Hematopoietic multipotent progenitor cell treated with erythropoietin and hydrocortisone succinate and interleukin-3 and kit ligand, for 8 days (in vitro differentiated cells): Measurements from ENCODE around the gene LITAF.
"Not testable (repeated sequence)": the region's sequence is repeated elsewhere in the genome, so short reads cannot be mapped to it uniquely, and the experiment has no call there.

Experiments
- DNase-seq: peaks from one replicate; pipeline ENCODE4 v3.0.0-alpha.2; 2015

LITAF gene

DNA sequence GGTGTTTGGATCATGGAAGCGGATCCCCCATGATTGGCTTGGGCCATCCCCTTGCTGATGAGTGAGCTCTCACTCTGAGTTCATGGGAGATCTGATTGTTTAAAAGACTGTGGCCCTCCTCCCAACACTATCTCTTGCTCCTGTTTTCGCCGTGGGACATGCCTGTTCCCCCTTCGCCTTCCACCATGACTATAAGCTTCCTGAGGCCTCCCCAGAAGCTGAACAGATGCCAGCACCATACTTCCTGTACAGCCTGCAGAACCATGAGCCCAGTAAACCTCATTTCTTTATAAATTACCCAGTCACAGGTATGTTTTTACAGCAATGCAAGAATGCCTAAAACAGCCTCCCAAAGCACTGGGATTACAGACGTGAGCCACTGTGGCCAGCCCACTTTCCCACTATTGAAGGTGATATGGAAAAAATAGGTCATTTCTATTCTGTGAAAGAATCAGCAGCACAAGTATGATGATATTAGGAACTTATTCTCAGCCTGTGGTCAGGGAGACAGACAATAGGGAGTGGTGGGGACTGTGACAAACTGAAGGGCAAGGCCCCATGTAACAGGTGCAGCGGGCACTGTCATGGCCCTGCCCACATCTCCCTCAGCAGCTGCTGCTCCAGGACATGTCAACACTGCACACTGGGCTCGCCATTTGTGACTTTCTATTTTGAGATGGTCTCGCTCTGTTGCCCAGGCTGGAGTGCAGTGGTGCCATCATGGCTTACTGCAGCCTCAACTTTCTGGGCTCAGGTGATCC is 33.7 kb upstream of the LITAF start:
- no peak for DNase-seq

DNA sequence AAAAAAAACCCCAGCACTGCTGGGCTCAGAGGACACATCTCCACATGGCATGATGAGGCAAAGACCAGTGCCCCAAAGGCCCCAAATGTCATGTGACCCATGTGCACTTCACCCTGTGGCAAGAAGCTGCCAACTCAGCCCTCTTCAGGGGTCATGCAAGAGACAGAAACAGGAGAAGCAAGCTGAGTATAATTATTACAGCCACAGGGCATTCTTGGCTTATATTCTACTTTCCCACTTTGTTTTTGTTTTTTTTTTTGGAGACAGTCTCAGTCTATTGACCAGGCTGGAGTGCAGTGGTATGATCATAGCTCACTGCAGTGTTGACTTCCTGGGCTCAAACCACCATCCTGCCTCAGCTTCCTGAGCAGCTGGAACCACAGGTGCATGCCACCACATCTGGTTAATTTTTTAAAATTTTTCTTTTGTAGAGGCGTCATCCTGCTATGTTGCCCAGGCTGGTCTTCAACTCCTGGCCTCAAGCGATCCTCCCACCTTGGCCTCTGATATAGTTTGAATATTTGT is 32.7 kb upstream of the LITAF start:
- peak; percentile 73 for DNase-seq

DNA sequence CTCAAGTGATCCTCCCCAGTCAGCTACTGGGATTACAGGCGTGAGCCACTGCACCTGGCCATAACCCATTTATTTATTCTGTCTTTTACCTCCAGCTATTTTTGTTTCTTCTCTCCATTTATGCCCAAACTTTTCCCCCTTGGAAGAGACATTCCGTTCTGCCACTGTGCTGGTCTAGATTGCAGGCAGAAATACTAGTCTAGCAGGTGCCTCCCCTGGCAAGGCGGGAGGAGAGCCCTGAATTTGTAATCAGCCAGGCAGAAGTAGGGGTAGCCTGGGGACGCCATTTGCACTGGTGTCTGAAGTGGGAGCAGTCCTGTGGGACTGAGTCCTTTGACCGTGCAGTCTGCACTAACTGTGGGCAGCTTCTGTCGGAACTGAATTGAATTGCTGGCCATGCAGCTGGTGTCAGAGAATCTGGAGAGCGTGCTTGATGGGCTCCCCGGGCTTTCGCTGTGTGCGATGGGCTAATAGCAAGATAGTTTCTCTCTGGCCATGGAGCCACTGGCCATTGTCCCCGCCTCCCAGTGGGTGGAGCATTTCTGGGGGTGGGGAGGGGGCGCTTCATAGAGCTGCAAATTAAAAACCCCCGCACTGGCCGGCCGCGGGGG is 31.5 kb upstream of the LITAF start:
- no peak for DNase-seq

DNA sequence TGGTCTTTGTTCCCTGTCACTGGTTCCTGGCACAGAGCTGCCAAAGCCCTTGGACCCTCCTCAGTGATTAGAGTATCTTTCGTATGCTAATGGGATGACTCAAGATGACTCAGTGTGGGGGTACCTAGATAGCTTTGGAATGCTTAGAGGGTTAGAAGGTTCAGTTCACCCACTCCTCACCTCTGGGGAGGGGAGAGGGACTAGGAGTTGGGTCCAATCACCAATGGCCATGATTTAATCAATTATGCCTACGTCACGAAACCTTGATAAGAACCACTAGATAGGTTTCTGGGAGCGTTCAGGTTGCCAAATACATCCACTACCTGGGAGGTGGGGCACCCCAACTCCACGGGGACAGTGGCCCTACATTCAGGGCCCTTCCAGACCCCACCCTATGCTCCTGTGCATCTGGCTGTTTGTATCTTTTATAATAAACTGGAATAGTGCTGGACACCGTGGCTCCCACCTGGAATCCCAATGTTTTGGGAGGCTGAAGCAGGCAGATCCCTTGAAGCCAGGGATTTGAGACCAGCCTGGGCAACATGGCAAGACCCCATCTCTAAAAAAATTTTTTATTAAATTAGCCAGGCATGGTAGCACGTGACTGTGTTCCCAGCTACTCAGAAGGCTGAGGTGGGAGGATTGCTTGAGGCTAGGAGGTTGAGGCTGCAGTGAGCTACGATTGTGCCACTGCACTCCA is 29.2 kb upstream of the LITAF start:
- peak; percentile 75 for DNase-seq

DNA sequence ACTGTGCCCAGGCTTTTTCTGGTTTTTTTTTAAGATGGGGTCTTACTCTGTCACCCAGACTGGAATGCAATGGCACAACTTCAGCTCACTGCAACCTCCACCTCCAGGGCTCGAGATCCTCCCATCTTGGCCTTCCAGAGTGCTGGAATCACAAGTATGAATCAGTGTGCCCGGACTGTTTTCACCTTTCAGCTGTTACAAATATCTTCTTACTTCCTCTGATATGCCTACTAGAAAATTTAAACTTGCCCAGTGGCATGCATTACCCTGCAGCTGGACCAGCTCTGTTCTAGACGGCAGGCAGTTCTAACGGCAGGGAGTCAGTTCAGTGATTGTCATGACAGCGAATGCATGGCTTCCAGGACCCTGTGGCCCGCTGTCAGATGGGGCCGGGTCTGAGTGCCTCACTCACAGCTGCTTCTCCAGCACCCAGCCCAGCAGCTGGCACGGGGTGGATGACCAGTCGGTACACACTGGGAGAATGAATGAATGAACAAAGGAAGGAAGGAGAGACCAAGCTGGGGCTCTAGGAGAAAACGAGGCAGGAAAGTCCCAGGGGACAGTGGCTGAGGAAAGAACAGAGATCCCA is 28.0 kb upstream of the LITAF start:
- DNase-seq, result no peak

DNA sequence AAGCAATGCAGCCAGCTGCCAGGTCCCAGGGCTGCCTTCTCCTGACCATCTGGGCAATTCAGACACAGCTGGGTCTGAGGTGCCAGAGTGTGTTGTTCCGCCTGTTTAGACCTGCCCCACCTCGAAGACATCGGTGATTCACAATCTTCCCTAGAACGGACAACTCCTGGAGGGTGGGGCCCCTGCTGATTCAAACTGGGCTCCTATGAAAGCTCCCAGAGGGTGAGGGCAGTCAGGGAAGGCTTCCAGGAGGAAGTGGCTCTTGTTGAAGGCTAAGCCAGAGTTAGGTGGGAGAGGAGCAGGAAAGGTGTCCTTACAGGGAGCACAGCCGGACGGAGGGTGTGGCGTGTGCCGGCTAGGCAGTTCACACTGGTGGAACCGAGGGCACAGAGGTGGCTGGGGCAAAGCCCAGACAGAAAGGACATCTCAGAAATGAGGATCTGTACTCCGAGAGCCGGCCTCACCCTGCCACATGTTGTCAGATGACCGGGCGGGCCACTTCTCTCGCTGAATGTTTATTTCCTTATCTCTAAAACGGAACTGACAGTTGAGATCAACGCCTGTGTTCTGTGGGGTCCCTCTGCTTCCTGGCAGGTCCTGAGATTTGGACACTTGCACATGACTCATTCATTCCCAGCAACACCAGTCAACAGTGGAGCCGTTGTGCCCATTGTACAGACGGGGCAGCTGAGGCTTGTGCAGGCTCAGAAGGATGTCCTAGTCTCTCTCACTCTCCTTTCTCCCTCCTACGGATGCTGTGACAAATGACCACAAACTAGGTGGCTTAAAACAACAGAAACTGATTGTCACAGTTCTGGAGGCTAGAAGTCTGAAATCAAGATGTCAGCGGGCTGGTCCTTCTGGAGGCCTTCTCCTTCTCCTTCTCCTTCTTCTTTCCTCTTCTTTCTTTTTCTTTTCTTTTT is 26.9 kb upstream of the LITAF start:
- DNase-seq, result peak; percentile 97

DNA sequence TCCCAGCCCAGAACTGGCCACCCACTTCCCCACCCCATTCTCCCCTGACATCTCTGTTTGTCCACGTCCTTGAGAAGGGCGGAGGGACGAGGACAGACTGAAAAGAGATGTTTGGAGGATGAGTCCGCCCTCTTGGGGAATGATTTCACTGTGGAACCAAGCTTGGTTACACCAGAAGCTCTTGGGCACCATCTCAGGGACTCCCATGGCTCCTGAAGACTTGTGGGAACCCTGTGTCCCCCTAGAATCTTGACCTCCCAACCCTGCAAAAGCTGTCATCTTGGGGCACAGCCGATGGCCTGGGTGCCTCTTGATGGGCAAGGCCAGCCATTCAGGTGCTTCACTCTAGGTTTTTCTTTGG is 25.9 kb upstream of the LITAF start:
- peak; percentile 40 for DNase-seq

DNA sequence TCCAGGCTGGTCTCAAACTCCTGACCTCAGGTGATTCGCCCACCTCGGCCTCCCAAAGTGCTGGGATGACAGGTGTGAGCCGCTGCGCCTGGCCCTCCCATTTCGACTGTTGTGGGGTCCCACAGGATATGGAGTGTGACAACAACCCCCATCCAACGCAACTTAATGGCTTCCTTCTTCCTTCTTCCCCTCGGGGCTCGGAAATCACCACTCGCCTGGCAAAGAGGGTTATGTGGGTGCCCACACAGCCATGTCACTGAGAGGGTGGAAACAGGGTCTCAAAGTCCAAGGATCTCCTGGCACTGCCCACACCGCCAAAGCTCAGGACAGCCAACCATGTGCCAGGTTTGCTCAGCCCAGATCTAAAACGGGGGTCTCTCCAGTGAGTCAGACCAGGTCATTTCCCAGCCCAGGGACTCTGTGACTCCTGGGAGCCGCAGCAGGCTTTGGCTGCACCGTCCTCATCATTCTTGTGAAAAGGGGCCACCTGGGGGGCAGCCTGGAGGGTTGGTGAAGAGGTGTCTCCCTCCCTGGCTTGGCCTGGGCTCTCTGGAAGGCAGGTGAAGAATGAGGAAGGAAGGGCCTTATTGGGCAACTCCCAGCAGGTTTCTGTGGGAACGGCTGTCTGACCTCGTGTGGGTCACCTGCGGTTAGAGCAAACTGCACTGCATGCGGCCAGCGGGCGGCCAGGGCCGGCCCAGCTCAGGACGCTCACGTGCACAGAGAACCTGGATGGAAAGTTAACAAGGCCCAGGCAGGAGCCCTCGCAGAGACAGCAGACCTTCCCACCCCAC is 25.3 kb upstream of the LITAF start:
- DNase-seq, result peak; percentile 38

DNA sequence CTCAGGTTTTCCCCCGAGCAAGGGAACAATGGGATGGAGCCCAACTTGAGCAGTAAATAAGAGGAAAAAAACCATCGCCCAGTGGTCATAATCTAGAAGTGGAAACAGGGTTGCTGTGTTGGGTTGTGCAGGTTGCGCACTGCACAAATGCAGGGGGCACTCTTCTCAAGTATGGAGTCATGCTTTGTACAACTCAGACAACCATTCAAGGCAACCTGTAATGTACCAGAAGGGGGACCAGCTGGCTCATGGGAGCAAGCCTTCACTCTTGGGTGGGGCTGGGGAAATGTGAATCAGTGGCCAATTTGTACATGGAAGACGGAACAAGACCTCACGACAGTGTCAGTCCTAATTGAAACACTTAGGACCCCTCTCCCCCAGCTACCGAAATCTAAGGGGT is 23.9 kb upstream of the LITAF start:
- DNase-seq, result peak; percentile 44

DNA sequence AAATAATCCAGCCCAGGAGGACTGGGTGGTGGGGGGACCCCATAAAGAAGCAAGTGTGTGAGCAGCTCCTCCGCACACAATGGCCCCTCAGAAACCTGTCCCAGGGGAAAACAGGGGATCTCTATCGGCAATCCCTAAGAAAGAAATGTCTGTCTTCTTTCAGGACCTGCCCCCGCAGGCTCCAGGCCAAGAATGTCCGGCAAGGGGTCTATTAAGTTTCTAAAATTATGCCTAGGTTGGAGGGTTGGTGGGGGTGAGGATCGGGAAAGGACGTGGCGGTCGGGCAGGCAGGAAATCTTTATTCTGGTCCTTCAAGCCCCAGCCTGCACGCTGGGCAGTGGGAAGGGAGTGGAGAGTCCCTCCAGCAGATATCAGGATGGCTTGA is 23.4 kb upstream of the LITAF start:
- no peak for DNase-seq

DNA sequence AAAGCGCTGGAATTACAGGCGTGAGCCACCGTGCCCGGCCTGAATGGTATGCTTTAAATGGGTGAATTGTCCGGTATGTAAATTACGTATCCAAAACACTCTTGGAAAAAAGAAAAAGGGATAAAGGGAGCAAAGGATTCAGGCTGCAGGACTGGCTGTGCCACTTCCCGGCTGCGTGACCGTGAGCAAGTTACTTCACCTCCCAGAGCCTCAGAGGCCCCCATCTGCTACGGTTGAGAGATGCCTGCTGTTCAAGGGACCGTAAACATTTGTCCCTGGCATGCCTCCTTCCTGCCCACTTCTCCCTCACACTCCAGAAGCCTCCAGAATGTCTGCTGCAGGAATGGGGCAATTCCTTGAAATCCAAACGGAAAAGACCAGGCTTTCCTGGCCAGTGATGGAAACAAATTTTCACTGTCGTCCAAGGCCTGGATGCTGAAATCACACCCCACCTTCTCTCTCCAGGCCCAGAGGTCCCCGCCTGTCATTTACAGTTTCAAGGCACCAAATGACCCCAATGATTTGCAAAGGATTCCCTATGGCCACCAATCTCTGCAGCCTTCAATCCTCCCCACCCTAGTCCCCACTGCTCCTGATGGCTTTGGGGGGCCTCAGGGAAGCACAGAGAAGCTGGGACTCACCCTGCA is 22.9 kb upstream of the LITAF start:
- DNase-seq, result no peak

DNA sequence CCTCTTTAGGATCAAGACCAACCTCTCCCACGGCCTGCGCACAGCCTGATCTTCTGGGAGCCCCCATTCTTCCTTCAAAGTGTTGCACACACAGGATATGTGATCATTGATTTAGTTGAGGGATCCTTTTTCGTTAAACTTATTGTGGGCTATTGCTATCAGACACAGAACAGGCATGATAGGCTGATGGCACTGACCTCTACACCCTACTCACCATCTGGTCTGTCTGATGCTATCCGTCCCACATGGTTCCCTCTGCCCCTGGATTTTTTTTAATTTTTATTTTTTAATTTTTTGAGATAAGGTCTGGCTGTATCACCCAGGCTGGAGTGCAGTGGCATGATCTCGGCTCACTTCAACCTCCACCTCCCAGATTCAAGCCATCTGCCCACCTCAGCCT is 19.2 kb upstream of the LITAF start:
- DNase-seq, result peak; percentile 83

DNA sequence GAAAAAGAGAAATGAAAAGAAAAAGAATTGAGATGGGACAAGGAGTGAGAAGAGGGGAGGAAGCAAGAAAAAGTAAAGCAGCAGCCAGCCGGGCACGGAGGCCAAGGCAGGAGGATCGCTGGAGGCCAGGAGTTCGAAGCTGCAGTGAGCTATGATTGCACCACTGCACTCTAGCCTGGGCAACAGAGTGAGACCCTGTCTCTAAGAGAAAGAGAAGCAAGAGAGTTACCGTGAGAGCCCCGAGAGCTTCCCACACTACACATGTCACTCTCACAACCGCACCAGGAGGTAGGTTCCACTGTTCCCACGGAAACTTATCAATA is 18.8 kb upstream of the LITAF start:
- no peak for DNase-seq

DNA sequence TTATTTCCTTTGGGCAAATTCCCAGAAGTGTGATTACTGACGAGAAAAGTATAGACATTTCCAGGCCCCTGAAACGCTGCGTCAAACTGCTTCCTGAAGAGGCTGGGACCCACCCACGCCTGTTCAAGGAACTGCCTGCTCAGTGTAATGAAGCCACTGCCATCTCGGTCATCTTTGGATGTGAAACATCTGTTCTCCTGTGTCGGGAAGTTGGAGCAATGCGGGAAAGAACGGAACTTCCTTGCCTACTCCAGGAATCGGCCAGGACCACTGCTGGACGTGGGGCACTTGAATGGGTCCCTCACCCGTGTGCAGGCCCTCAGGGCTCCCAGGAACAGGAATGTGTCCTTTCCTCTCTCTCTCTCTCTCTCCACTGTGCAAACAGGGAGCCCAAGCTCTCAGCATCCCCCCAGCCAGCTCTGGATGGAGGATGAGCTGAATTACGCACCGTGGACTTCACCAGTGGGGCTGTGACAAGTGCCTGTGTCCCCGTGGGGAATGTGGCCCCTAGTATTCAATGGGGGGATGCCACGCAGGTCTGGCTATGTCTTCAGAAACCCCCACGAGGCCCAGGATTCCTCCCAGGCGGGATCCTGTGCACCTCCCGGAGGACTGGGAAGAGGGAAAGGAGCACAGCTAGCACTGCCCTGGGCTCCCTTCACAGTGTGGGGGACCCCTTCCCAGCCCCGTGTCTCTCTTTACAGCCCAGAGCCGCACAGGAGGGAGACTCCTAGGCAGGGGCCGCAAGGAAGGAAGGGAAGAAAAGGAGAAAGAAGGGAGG is 18.3 kb upstream of the LITAF start:
- no peak for DNase-seq

DNA sequence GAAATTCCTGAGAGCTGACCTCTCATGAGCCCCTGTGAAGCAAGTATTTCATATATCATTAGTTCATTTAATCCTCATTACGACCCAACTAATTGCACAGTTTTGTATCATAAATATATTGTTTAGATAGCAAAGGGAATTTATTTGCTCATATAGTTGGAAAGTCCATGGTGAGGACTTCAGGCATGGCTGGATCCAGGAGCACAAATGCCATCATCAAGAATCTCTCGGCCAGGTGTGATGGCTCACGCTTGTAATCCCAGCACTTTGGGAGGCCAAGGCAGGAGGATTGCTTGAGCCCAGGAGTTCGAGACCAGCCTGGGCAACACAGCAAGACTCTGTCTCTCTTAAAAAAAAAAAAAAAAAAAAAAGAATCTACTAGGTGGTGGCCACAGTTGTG is 17.6 kb upstream of the LITAF start:
- DNase-seq, result not testable (repeated sequence)

DNA sequence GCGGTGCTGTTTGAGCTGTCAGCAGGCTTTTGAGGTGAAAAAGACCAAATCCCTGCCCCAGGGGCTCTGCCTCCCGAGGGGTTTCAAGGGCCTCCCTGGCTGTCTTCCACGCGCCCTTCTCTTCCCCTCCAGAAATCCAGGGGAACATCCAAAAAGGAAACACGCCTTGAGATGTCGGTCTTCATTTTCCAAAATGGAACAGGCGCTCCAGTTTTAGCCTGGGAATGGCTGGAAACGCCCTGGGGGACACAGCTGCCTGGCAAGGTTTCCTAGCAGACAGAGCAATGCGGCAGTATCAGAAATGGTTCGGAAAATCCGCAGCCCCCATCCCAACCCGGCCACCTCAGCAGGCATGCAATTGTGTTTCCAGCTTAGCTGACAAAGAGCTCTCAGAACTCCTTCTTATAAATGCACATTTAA is 16.6 kb upstream of the LITAF start:
- DNase-seq, result no peak

DNA sequence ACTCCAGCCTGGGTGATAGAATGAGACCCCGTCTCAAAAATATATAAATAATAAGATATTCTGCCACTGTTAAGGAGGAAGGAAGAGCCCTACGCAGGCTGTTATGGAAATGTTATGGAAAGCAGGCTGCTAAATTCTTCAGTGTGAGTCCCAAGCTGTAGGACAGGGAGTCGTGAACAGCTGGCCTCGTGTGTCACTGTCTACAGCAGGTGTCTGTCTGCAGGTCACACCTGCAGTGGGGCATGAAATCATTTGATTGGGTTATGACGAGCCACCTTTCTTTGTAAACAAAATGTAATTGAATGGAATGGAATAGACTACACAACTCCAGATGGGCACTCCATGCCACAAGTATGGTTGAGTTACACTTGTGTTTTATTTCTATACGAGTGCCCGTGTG is 15.6 kb upstream of the LITAF start:
- no peak for DNase-seq

DNA sequence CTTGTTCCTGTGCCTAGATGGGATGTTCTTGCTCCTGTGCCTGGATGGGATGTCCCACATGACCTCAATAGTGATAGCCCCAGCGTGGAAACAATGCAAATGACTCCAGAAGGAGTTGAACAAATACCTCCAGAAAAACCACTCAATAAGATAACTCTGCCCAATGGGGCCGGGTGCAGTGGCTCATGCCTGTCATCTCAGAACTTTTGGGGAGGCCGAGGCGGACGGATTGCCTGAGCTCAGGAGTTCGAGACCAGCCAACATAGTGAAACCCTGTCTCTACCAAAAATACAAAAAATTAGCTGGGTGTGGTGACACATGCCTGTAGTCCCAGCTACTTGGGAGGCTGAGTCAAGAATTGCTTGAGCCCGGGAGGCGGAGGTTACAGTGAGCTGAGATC is 15.2 kb upstream of the LITAF start:
- no peak for DNase-seq

DNA sequence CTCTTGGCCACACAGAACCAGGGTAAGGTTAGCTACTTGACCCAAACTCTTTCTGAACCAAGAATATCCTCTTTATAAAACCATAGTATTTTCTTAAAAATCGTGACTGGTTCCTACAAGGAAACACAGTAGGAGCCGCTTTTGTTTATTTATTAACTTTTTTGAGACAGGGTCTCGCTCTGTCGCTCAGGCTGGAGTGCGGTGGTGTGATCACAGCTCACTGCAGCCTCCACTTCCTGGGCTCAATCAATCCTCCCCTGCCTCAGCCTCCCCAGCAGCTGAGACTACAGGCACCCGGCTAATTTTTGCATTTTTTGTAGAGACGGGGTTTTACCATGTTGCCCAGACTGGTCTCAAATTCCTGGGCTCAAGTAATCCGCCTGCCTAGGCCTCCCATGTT is 14.7 kb upstream of the LITAF start:
- DNase-seq, result no peak

DNA sequence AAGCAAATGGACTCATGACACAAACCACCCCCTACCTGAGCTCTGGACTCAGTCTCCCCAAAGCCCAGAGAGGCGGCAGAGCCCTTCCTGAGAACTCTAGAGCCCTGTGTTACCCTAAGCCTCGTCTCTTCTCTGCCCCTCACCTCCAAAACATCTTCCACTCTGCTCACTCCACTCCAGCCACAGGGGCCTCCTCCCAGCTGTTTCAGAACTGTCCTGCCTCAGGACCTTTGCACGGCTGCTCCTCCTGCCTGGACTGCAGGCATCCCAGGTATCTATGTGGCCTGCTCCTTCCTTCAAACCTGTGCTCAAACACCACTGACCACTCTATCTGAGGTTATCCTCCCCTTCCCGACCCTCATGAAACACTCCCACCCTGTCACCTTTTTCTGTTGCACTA is 12.9 kb upstream of the LITAF start:
- no peak for DNase-seq
